Subcutaneous abdominal adipose tissue (tissue), 5 donors: ENCODE data around the gene GPC5.

ENCODE experiments used
- H3K27ac ChIP-seq: one replicate; pipeline ENCODE4 v1.7.0; 2013; ENCODE audit warnings: low read depth, mild to moderate bottlenecking, inconsistent platforms, low read length, moderate library complexity
- H3K27me3 ChIP-seq, 5 donors: one replicate each; pipeline ENCODE4 v1.7.0; 2013; ENCODE audit warnings: low read length in 5 of 5, inconsistent platforms in 1 of 5; ENCODE audit not compliant: control insufficient read depth in 5 of 5, insufficient read depth in 4 of 5
- H3K36me3 ChIP-seq, 5 donors: one replicate each; pipeline ENCODE4 v1.7.0; 2013; ENCODE audit warnings: low read length in 5 of 5; ENCODE audit not compliant: control insufficient read depth in 5 of 5, insufficient read depth in 5 of 5
- H3K4me1 ChIP-seq, 5 donors: one replicate each; pipeline ENCODE4 v1.7.0; 2013; ENCODE audit warnings: low read length in 5 of 5, mild to moderate bottlenecking in 3 of 5, moderate library complexity in 1 of 5; ENCODE audit not compliant: control insufficient read depth in 5 of 5, insufficient read depth in 5 of 5
- H3K4me3 ChIP-seq, 5 donors: one replicate each; pipeline ENCODE4 v1.7.0; 2013; ENCODE audit warnings: low read length in 5 of 5, low read depth in 1 of 5
- H3K9ac ChIP-seq, 5 donors: one replicate each; pipeline ENCODE4 v1.7.0; 2013; ENCODE audit warnings: low read length in 5 of 5, mild to moderate bottlenecking in 4 of 5, moderate library complexity in 3 of 5
- H3K9me3 ChIP-seq, 5 donors: one replicate each; pipeline ENCODE4 v1.7.0; 2013; ENCODE audit warnings: low read length in 5 of 5; ENCODE audit not compliant: control insufficient read depth in 5 of 5
- donor health status: healthy.
- donor health status: healthy.
- donor health status: healthy.
- donor health status: healthy.
- donor health status: healthy.

GPC5 gene

GRCh38 chr13:92807353-92807752, 1408.9 kb downstream of the GPC5 start:
- no peaks in the 10 kb centered on the region for H3K9me3 ChIP-seq
- H3K4me1 ChIP-seq = peaks cover 0 to 16% (median 4%) of the 10 kb centered on the region in 5 donors
- no peak overlapping the region for H3K4me3 ChIP-seq
- no peaks in the 10 kb centered on the region for H3K36me3 ChIP-seq
- no peak overlapping the region for H3K9ac ChIP-seq
- no peaks in the 10 kb centered on the region for H3K27me3 ChIP-seq
- H3K27ac ChIP-seq = no peak overlapping the region

DNA sequence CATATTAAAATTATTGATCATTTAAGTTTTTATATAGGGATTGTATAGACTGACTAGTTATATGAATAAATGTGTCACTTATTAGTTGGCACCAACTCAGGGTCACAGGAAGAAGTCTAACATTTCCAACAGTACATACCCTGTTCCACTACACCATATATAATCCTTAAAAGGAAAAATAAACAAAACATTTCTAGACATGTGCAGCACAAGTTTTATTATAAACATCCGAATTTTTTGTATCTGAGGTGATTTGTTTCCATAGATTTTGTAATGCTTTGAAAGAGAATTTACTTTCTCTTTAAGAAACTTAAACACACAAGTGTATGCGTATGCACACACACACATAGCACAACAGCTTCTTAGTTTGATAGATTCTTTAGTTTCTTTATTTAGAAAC, 1409.5 kb downstream of the GPC5 start:
- no peaks in the 10 kb centered on the region for H3K36me3 ChIP-seq
- peaks cover 0 to 11% (median 4%) of the 10 kb centered on the region in 5 donors for H3K4me1 ChIP-seq
- no peak overlapping the region for H3K27ac ChIP-seq
- H3K9me3 ChIP-seq = no peaks in the 10 kb centered on the region
- no peak overlapping the region for H3K9ac ChIP-seq
- no peaks in the 10 kb centered on the region for H3K27me3 ChIP-seq
- H3K4me3 ChIP-seq = no peak overlapping the region

DNA sequence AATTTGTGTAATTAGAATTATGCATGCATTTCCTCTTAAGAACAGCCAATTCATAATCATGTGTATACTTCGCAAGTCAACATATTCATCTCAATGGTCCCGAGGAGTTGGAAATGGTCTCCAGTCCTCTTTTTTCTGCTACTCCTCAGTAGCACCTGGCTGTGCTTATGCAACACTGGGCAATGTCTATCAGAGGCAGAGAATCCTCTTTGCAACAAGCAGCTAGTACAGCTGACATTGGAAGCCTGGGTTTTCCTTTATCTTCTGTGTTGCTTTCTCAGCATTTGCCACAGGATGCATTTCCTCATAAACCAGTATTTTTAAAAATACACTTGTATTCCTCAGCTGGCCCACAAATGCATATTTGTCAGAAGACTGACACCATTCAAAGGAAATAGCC, 1422.9 kb downstream of the GPC5 start:
- Histone ChIP-seq H3K27me3 (no peaks in the 10 kb centered on the region), H3K9ac (no peak overlapping the region), H3K4me1 (no peaks in the 10 kb centered on the region), H3K27ac (no peak overlapping the region), H3K4me3 (no peak overlapping the region), H3K36me3 (no peaks in the 10 kb centered on the region), H3K9me3 (no peaks in the 10 kb centered on the region)

- Histone ChIP-seq H3K4me1 (no peaks in the 10 kb centered on the region), H3K9me3 (no peaks in the 10 kb centered on the region), H3K27me3 (no peaks in the 10 kb centered on the region), H3K4me3 (no peak overlapping the region), H3K36me3 (no peaks in the 10 kb centered on the region), H3K27ac (no peak overlapping the region), H3K9ac (no peak overlapping the region)
These were observed 1424.6 kb downstream of the GPC5 start for GRCh38 chr13:92823059-92823458.

DNA sequence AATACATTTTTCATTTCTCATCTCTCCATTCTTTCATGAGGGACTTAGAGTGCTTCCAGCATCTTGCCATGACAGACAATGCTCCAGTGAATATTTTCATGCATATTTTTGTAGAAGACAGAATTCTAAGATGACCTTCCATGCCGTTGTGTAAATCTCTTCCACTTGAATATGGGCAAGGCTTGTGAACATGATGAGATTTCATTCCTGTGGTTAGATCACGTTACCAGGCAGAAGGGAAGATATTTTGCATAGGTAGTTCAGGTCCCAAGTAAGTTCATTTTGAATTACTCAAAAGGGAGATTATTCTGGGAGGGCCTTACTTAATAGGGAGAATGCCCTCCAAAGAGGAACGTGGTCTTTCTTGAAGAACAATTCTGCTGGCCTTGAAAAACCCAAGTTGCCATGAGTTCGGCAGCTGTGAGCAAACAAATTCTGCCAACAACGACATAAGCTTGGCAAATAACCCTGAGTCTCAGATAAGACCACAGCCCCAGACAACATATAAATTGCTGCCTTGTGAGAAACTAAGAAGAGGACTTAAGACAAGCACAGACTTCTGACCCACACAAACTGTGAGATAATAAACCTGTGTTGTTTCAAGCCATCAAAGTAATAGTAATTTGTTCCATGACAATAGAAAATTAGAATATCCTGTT, 1427.6 kb downstream of the GPC5 start:
- Histone ChIP-seq H3K4me3 (no peak overlapping the region), H3K27me3 (no peaks in the 10 kb centered on the region), H3K27ac (no peak overlapping the region), H3K4me1 (no peaks in the 10 kb centered on the region), H3K9me3 (no peaks in the 10 kb centered on the region), H3K9ac (no peak overlapping the region), H3K36me3 (no peaks in the 10 kb centered on the region)

GRCh38 chr13:92827503-92827902, 1429.1 kb downstream of the GPC5 start:
- Histone ChIP-seq H3K4me3 (no peak overlapping the region), H3K36me3 (no peaks in the 10 kb centered on the region), H3K9me3 (no peaks in the 10 kb centered on the region), H3K4me1 (no peaks in the 10 kb centered on the region), H3K9ac (no peak overlapping the region), H3K27ac (no peak overlapping the region), H3K27me3 (no peaks in the 10 kb centered on the region)

GRCh38 chr13:92829930-92830329, 1431.5 kb downstream of the GPC5 start:
- Histone ChIP-seq H3K9me3 (no peaks in the 10 kb centered on the region), H3K9ac (no peak overlapping the region), H3K27ac (no peak overlapping the region)

GRCh38 chr13:92830821-92831220, 1432.4 kb downstream of the GPC5 start:
- H3K27me3 ChIP-seq = no peaks in the 10 kb centered on the region
- H3K36me3 ChIP-seq = no peaks in the 10 kb centered on the region
- H3K9me3 ChIP-seq = no peaks in the 10 kb centered on the region
- no peak overlapping the region for H3K4me3 ChIP-seq
- H3K27ac ChIP-seq = no peak overlapping the region
- no peak overlapping the region for H3K9ac ChIP-seq
- no peaks in the 10 kb centered on the region for H3K4me1 ChIP-seq

More at GRCh38 chr13:92829930-92830329, 1431.5 kb downstream of the GPC5 start:
- no peaks in the 10 kb centered on the region for H3K36me3 ChIP-seq
- no peak overlapping the region for H3K4me3 ChIP-seq
- H3K27me3 ChIP-seq = no peaks in the 10 kb centered on the region
- no peaks in the 10 kb centered on the region for H3K4me1 ChIP-seq

DNA sequence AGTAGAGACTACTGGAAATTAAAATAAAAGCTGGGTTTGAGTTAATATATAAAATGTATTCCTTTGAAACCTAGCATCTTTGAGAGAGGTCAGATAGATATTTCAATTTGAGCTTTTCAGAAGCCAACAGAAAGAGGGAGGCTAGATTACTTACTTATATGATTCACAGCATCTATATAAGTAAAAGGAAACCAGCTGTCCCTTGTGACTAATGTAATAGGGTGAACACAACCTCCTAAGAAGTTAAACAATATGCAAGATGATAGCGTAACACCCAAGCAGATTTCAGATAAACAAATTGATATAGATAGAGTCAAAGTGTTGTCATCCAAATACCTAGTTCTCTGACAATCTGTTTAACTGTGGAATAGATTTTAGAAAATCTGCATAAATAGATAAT, 1434.7 kb downstream of the GPC5 start:
- H3K36me3 ChIP-seq = no peaks in the 10 kb centered on the region
- H3K4me1 ChIP-seq = no peaks in the 10 kb centered on the region
- no peaks in the 10 kb centered on the region for H3K27me3 ChIP-seq
- H3K9ac ChIP-seq = no peak overlapping the region
- H3K27ac ChIP-seq = no peak overlapping the region
- no peaks in the 10 kb centered on the region for H3K9me3 ChIP-seq
- H3K4me3 ChIP-seq = no peak overlapping the region

DNA sequence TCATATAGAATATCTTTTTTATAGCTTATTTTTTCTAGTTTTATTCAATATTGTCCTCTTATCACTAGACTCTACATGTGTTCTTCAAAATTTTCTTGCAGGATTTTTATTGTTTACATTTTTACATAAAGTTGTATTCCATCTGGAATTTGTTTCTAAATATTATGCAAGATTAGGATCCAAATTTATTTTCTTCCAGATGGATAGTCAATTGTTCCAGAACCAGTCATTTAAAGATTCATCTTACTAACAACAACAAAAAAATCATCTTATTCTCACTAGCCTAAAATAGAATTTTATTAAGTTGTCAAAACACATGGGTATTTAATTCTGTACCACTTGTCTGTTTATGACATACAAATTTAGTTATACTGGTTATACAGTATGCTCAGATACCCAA, 1437.8 kb downstream of the GPC5 start:
- H3K9me3 ChIP-seq = no peaks in the 10 kb centered on the region
- H3K4me3 ChIP-seq = no peak overlapping the region
- no peak overlapping the region for H3K9ac ChIP-seq
- no peaks in the 10 kb centered on the region for H3K27me3 ChIP-seq
- no peak overlapping the region for H3K27ac ChIP-seq
- H3K36me3 ChIP-seq = no peaks in the 10 kb centered on the region
- H3K4me1 ChIP-seq = peaks cover 0 to 3% (median 0%) of the 10 kb centered on the region in 5 donors
